Measurements from ENCODE around the gene MAPK12. TPM values are rescaled to one million over a fixed set of nuclear protein-coding genes. Genes with fewer than 3 reads are reported as not detected.

MAPK12 gene
- total RNA-seq, 4 donors from 2014 or later, result 10.3 to 41.4 (median 28.3) TPM

DNA sequence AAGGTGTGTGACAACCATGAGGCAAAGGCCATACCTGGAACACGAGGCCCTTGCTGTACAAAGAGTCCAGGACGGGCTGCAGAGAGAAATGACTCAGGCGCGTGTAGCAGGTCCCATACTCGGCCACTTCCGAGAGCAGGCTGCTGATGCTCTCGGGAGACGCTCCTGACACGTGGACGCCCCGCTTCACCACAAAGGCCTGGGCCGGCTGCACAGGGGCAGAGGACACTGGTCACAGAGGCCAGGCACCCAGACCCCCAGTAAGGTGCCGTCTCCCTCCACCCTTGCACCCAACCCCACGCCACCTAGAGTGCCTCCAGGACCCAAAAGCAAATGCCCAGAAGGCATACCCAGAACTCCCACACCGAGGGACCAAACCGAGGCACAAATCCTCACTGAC is 32.1 kb downstream of the MAPK12 start:
- TF ChIP-seq POLR2A (IDR thresholded peaks at IDR 0.05), result no peak
- TF ChIP-seq, protein P1, sequence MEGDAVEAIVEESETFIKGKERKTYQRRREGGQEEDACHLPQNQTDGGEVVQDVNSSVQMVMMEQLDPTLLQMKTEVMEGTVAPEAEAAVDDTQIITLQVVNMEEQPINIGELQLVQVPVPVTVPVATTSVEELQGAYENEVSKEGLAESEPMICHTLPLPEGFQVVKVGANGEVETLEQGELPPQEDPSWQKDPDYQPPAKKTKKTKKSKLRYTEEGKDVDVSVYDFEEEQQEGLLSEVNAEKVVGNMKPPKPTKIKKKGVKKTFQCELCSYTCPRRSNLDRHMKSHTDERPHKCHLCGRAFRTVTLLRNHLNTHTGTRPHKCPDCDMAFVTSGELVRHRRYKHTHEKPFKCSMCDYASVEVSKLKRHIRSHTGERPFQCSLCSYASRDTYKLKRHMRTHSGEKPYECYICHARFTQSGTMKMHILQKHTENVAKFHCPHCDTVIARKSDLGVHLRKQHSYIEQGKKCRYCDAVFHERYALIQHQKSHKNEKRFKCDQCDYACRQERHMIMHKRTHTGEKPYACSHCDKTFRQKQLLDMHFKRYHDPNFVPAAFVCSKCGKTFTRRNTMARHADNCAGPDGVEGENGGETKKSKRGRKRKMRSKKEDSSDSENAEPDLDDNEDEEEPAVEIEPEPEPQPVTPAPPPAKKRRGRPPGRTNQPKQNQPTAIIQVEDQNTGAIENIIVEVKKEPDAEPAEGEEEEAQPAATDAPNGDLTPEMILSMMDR (IDR thresholded peaks at IDR 0.05), result no peak
- Histone ChIP-seq H3K4me1 (no peaks in the 10 kb centered on the region), H3K4me3 (no peak overlapping the region), H3K9me3 (no peaks in the 10 kb centered on the region), H3K27ac (no peak overlapping the region), H3K36me3 (no peaks in the 10 kb centered on the region), H3K27me3 (no peaks in the 10 kb centered on the region)
- intact Hi-C loops (cut with DNase I; ENCODE audit: low total_unique reads), result no loop called here
- DNase-seq, result no peak

DNA sequence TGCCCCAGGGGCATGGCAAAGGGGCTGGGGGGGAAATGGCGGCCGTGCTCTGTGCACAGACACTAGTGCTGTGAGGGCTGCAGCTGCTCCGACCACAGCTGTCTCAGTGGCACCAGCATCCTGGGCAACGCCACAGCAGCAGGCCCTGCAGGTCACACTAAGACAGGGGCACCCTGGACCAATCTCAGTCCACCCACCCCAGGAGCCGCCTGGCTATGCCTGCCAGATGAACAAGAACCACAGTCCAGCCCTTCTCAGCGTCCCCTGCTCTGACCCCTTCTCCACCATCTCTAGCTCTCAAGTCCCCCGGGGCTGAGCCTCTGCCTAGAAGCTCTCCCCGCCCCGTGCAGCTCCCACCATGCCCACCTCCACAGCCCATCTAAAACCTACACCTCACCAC is 33.1 kb downstream of the MAPK12 start:
- intact Hi-C loops (cut with DNase I; ENCODE audit: low total_unique reads), result no loop called here
- H3K36me3 ChIP-seq, result no peaks in the 10 kb centered on the region

DNA sequence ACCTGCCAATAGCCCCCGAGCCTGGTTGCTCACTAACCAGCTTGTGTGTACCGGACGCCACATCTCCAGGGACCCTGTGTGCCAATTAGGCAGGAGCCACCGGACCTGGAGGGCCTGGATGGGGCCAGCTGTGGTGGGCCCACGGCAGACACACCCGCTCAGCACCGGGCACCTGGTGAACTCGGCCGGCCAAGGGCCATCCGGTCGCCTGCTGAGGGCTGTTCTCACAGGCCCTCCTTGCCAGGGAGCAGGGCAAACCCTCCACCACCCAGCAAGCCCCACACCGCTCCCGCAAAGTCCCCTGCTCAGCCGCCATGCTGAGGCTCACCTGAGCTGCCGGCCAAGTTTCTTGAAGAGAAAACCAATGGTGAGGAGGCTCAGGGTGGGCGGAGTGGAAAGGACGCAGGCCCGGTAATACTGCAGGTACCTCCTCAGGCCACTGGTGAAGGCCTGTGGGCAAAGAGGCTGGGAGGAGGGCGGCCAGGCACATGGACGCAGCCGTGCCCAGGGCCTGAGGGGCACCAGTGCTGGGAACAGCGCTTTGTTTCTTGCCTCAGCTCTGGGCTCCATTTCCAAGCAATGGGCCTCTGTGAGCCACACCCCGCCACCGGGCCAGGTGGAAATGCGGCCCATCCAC is 33.8 kb downstream of the MAPK12 start:
- Histone ChIP-seq H3K4me3 (no peak overlapping the region), H3K36me3 (no peaks in the 10 kb centered on the region), H3K4me1 (no peaks in the 10 kb centered on the region), H3K9me3 (no peaks in the 10 kb centered on the region), H3K27ac (no peak overlapping the region), H3K27me3 (no peaks in the 10 kb centered on the region)
- intact Hi-C loops (cut with DNase I; ENCODE audit: low total_unique reads), result no loop called here
- TF ChIP-seq POLR2A (IDR thresholded peaks at IDR 0.05), result no peak
- TF ChIP-seq, protein P1 (IDR thresholded peaks at IDR 0.05), result no peak
- no peak for DNase-seq

More for the DNA sequence above, 33.1 kb downstream of the MAPK12 start:
- no peak overlapping the region for H3K27ac ChIP-seq
- no peaks in the 10 kb centered on the region for H3K4me1 ChIP-seq
- no peaks in the 10 kb centered on the region for H3K27me3 ChIP-seq
- no peaks in the 10 kb centered on the region for H3K9me3 ChIP-seq
- H3K4me3 ChIP-seq, result no peak overlapping the region
- no peak for TF ChIP-seq POLR2A (IDR thresholded peaks at IDR 0.05)
- TF ChIP-seq, protein P1 (IDR thresholded peaks at IDR 0.05), result no peak
- DNase-seq, result no peak

DNA sequence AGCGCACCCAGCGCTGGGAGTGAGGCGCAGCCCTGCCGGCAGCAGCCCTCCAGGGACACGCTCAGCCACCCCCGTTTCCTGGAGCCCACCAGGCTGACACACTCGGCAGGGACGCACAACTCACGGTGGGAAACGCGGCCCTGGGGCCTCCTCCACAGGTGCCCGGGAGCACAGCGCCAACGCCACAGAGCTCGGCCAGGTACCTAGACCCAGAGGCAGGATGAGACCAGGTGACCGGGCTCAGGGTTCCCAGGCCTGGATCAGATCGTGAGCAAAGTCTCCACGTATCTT is 34.7 kb downstream of the MAPK12 start:
- TF ChIP-seq, protein P1 (IDR thresholded peaks at IDR 0.05), result no peak
- TF ChIP-seq POLR2A (IDR thresholded peaks at IDR 0.05), result no peak
- H3K4me1 ChIP-seq, result no peaks in the 10 kb centered on the region
- no peaks in the 10 kb centered on the region for H3K36me3 ChIP-seq
- no peak for DNase-seq
- H3K27me3 ChIP-seq, result no peaks in the 10 kb centered on the region
- no peak overlapping the region for H3K27ac ChIP-seq
- no peaks in the 10 kb centered on the region for H3K9me3 ChIP-seq
- intact Hi-C loops (cut with DNase I; ENCODE audit: low total_unique reads), result no loop called here
- H3K4me3 ChIP-seq, result no peak overlapping the region

DNA sequence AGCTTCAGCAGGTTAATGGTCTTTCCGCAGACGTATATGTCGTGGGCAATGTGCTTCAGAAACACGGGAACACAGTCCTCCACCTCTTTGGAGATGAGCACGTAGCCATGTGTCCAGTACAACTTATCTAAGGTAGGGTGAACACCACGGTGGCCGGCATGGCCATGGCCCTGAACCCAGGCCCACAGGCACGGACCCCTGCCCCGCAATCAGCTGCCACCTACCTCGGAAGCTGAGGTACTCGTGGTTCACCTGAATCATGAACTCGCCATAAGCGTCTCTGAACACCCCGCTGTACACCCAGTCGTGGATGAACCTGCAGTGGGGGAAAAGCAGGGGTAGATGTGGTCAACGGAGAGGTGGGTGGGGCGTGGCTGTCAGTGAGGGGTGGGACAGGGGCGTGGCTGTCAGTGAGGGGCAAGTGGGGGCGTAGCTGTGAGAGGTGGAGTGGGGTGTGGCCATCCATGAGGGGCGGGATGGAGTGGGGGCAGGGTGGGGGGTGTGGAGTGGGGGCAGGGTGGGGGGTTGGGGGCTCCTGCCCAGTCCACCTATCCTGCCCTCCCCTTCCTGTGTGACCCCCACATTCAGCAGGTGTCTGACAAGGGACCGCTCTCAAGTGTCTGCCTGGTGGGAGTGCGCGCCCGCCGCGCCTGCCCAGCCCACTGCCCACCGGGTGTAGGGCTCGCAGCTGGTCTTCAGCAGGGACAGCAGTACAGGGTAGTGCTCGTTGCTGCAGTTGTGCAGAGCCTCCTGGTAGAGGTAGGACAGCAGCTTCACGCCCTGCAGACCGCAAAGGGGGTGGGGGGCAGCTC is 35.2 kb downstream of the MAPK12 start:
- no peaks in the 10 kb centered on the region for H3K36me3 ChIP-seq
- H3K4me1 ChIP-seq, result no peaks in the 10 kb centered on the region
- H3K27ac ChIP-seq, result no peak overlapping the region
- H3K9me3 ChIP-seq, result no peaks in the 10 kb centered on the region
- H3K4me3 ChIP-seq, result no peak overlapping the region
- DNase-seq, result no peak
- no peaks in the 10 kb centered on the region for H3K27me3 ChIP-seq
- intact Hi-C loops (cut with DNase I; ENCODE audit: low total_unique reads), result no loop called here
- TF ChIP-seq, protein P1 (IDR thresholded peaks at IDR 0.05), result no peak
- TF ChIP-seq POLR2A (IDR thresholded peaks at IDR 0.05), result no peak
